PC-9 (cell line): ENCODE data around the gene IL6R. TPM values are rescaled to one million over a fixed set of nuclear protein-coding genes. Genes with fewer than 3 reads are reported as not detected.

ENCODE experiments used
- BruUV-seq: library from RNA; stranded (reverse); fragments of 400-500 nt; replicated peaks from 2 replicates; lab custom pipeline; 2021; lab: Mats Ljungman, UMichigan
- CTCF ChIA-PET: fragments of 300-600 bp; sonication (Branson Sonifier 250); formaldehyde crosslinking; loops from one replicate; lab custom pipeline; 2022; ENCODE audit warnings: antibody characterized with exemption; lab: Charles Lee
- POLR2A ChIA-PET: fragments of 300-600 bp; sonication (Branson Sonifier 250); formaldehyde crosslinking; loops from one replicate; lab custom pipeline; 2022; ENCODE audit warnings: antibody characterized with exemption; ENCODE audit not compliant: unreplicated experiment; lab: Charles Lee
- DNase-seq, 2 experiments: peaks; one replicate each; pipeline versions ENCODE4 v3.0.0 to v3.0.0-alpha.2; 2015 to 2022; ENCODE audit warnings: mixed read lengths in 1 of 2
- H2AFZ ChIP-seq: fragments of 200-600 bp; sonication (generic); 2 replicates; pipeline ENCODE4 v1.8.1; 2017; ENCODE audit warnings: antibody characterized with exemption
- H3F3A ChIP-seq: fragments of 200-600 bp; sonication (generic); 2 replicates; pipeline ENCODE4 v1.8.1; 2017; ENCODE audit warnings: antibody characterized with exemption, mild to moderate bottlenecking, low read depth; ENCODE audit not compliant: insufficient read depth
- H3K27ac ChIP-seq: fragments of 200-600 bp; sonication (generic); 2 replicates; pipeline ENCODE4 v1.6.1; 2016; ENCODE audit warnings: mixed run types
- H3K27me3 ChIP-seq: fragments of 200-600 bp; sonication (generic); 2 replicates; pipeline ENCODE4 v1.6.1; 2016; ENCODE audit warnings: low read depth, mixed run types; ENCODE audit not compliant: insufficient read depth
- H3K36me3 ChIP-seq: fragments of 200-600 bp; sonication (generic); 2 replicates; pipeline ENCODE4 v1.6.1; 2016; ENCODE audit warnings: low read depth, mixed run types
- H3K4me1 ChIP-seq: fragments of 200-600 bp; sonication (generic); replicated peaks from 2 replicates; pipeline ENCODE4 v1.6.1; 2016; ENCODE audit warnings: mixed run types; ENCODE audit not compliant: insufficient read depth
- H3K4me2 ChIP-seq: fragments of 200-600 bp; sonication (generic); 2 replicates; pipeline ENCODE4 v1.6.1; 2017; ENCODE audit warnings: mixed run types
- H3K4me3 ChIP-seq: fragments of 200-600 bp; sonication (generic); 2 replicates; pipeline ENCODE4 v1.6.1; 2016; ENCODE audit warnings: mixed run types
- H3K79me2 ChIP-seq: fragments of 200-600 bp; sonication (generic); 2 replicates; pipeline ENCODE4 v1.6.1; 2017; ENCODE audit warnings: low read depth, mixed run types
- H3K9me2 ChIP-seq: fragments of 200-600 bp; sonication (generic); 2 replicates; pipeline ENCODE4 v1.8.1; 2017; ENCODE audit warnings: mild to moderate bottlenecking; ENCODE audit not compliant: insufficient read depth
- H3K9me3 ChIP-seq: fragments of 200-600 bp; sonication (generic); 2 replicates; pipeline ENCODE4 v1.8.1; 2016; ENCODE audit warnings: low read depth; ENCODE audit not compliant: insufficient read depth
- H4K20me1 ChIP-seq: fragments of 200-600 bp; sonication (generic); 2 replicates; pipeline ENCODE4 v1.8.1; 2017; ENCODE audit not compliant: insufficient read depth
- EZH2 ChIP-seq: fragments of 200-600 bp; sonication (generic); IDR thresholded peaks from 2 replicates; pipeline ENCODE4 v1.8.0; 2017; ENCODE audit warnings: antibody characterized with exemption, low read depth
- intact Hi-C: fragments of 100-400 bp; cut with micrococcal nuclease; formaldehyde crosslinking; loops from one replicate; pipeline ENCODE4 v1.10.0; 2022; ENCODE audit not compliant: unreplicated experiment
- total RNA-seq: library from RNA; stranded (reverse); gene quantifications from 2 replicates; pipeline ENCODE4 v1.2.3, GENCODE V29; 2021
- TF ChIP-seq, protein P1 (sequence below): fragments of 200-600 bp; sonication (generic); conservative IDR thresholded peaks from 2 replicates; pipeline ENCODE4 v1.6.1; 2017; ENCODE audit warnings: mixed run types, antibody characterized with exemption, mild to moderate bottlenecking, moderate library complexity

Gene IL6R
- total RNA-seq, 1 experiment from 2014 or later: 3.2 TPM

DNA sequence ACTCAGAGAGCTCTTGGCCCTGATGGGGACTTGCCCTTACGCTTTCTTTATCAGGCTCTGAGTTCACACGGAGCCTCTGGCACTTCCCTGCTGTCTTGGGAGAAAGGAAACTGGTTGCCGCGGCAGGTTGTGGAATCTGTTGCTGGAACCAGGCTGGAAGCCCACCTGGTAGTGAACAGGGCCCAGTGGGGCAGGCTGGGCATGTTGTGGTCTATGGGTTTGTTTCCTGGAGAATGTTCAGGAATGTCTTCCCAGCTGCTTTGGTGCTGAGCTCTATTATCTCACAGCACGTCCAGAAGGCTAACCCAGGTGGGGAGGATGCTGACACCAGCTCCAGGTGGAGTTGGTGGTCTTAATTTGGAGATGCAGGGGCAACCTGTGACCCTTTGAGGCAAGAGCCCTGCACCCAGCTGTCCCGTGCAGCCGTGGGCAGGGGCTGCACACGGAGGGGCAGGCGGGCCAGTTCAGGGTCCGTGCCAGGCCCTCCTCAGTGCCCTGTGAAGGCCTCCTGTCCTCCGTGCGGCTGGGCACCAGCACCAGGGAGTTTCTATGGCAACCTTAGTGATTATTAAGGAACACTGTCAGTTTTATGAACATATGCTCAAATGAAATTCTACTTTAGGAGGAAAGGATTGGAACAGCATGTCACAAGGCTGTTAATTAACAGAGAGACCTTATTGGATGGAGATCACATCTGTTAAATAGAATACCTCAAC, 63.5 kb downstream of the IL6R start:
- TF ChIP-seq, protein P1, sequence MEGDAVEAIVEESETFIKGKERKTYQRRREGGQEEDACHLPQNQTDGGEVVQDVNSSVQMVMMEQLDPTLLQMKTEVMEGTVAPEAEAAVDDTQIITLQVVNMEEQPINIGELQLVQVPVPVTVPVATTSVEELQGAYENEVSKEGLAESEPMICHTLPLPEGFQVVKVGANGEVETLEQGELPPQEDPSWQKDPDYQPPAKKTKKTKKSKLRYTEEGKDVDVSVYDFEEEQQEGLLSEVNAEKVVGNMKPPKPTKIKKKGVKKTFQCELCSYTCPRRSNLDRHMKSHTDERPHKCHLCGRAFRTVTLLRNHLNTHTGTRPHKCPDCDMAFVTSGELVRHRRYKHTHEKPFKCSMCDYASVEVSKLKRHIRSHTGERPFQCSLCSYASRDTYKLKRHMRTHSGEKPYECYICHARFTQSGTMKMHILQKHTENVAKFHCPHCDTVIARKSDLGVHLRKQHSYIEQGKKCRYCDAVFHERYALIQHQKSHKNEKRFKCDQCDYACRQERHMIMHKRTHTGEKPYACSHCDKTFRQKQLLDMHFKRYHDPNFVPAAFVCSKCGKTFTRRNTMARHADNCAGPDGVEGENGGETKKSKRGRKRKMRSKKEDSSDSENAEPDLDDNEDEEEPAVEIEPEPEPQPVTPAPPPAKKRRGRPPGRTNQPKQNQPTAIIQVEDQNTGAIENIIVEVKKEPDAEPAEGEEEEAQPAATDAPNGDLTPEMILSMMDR: no peak
- intact Hi-C loops: no loop called here
- Histone ChIP-seq H2AFZ (no peak overlapping the region), H4K20me1 (no peaks in the 10 kb centered on the region), H3K79me2 (no peaks in the 10 kb centered on the region), H3K27me3 (no peaks in the 10 kb centered on the region), H3K9me3 (no peaks in the 10 kb centered on the region), H3K9me2 (no peaks in the 10 kb centered on the region), H3K4me1 (peaks cover 1% of the 10 kb centered on the region), H3K4me2 (no peak overlapping the region), H3F3A (no peaks in the 10 kb centered on the region), H3K27ac (no peak overlapping the region), H3K4me3 (no peak overlapping the region), H3K36me3 (no peaks in the 10 kb centered on the region)
- CTCF ChIA-PET: no interaction called here
- POLR2A ChIA-PET: interaction anchor here (0.7 kb wide), 1 partner anchor 20 kb away, joined by 3 read pairs; no protein-coding TSS in a partner anchor
- no TSS peak for BruUV-seq
- no peak for DNase-seq

GRCh38 chr1:154469844-154470560, 64.9 kb downstream of the IL6R start:
- no peaks in the 10 kb centered on the region for H3K9me2 ChIP-seq
- H2AFZ ChIP-seq: no peak overlapping the region
- ChIA-PET CTCF (no interaction called here), POLR2A (interaction anchor here (0.5 kb wide), 1 partner anchor 352 kb away, joined by 3 read pairs; no protein-coding TSS in a partner anchor)
- no peak overlapping the region for H3K4me3 ChIP-seq
- no peaks in the 10 kb centered on the region for H4K20me1 ChIP-seq
- no peaks in the 10 kb centered on the region for H3K4me1 ChIP-seq
- H3K27me3 ChIP-seq: no peaks in the 10 kb centered on the region
- H3K79me2 ChIP-seq: no peaks in the 10 kb centered on the region
- H3K4me2 ChIP-seq: no peak overlapping the region
- no peaks in the 10 kb centered on the region for H3K36me3 ChIP-seq
- peaks cover 4% of the 10 kb centered on the region; the same call in 1 of the 2 replicates for H3F3A ChIP-seq
- H3K27ac ChIP-seq: no peak overlapping the region
- TF ChIP-seq, protein P1: no peak
- no peak for TF ChIP-seq EZH2
- H3K9me3 ChIP-seq: no peaks in the 10 kb centered on the region
- intact Hi-C loops: no loop called here
- no peak for DNase-seq
- BruUV-seq: no TSS peak

DNA sequence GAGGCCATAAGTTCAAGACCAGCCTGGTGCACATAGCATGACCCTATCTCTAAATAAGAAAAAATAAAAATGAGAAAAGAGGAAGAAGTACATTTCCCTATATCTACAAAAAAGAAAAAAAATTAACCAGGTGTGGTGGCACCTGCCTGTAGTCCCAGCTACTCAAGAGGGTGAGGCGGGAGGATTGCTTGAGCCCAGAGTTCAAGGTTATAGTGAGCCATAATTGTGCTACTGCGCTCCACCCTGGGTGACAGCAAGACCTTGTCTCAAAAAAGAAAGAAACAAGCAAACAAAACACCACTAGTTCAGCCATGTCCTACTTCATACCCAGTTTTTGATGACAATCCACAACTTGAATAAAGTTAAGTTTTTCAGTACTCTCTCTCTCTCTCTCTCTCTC, 66.2 kb downstream of the IL6R start:
- H3K79me2 ChIP-seq: no peaks in the 10 kb centered on the region
- H3F3A ChIP-seq: peaks cover 10% of the 10 kb centered on the region; the same call in 1 of the 2 replicates
- no peaks in the 10 kb centered on the region for H3K36me3 ChIP-seq
- no peaks in the 10 kb centered on the region for H3K9me2 ChIP-seq
- H4K20me1 ChIP-seq: no peaks in the 10 kb centered on the region
- no peak overlapping the region for H2AFZ ChIP-seq
- no TSS peak for BruUV-seq
- ChIA-PET CTCF (interaction anchor here (0.7 to 0.8 kb wide), 2 partner anchors 68 to 389 kb away, joined by 3 to 6 read pairs; no protein-coding TSS in a partner anchor), POLR2A (interaction anchor here (0.6 kb wide), 1 partner anchor 197 kb away, joined by 3 read pairs; no protein-coding TSS in a partner anchor)
- intact Hi-C loops: no loop called here
- H3K4me3 ChIP-seq: no peak overlapping the region
- H3K27me3 ChIP-seq: no peaks in the 10 kb centered on the region
- H3K9me3 ChIP-seq: no peaks in the 10 kb centered on the region
- no peak for DNase-seq
- no peak overlapping the region for H3K27ac ChIP-seq
- H3K4me2 ChIP-seq: no peak overlapping the region
- TF ChIP-seq, protein P1: no peak
- no peak for TF ChIP-seq EZH2
- H3K4me1 ChIP-seq: 0 out of 2 replicates have a peak, but pooled peaks cover 4% of the 10 kb centered on the region
